ENCODE results near the gene ZBTB37.

The ZBTB37 gene

GRCh38 chr1:173863224-173864161, 4.7 kb upstream of the ZBTB37 start:
- Histone ChIP-seq H3K4me3 (ENCODE audit: low read depth, low read length, poor library complexity, severe bottlenecking) (no peak overlapping the region), H3K36me3 (ENCODE audit: insufficient read depth, low read length) (peaks cover 71% of the 10 kb centered on the region), H4K20me1 (ENCODE audit: insufficient read depth, low read length) (no peaks in the 10 kb centered on the region), H2AFZ (ENCODE audit: low read length) (no peak overlapping the region), H3K9ac (ENCODE audit: low read length) (no peak overlapping the region), H3F3A (ENCODE audit: insufficient read depth, low read length) (peaks cover 37% of the 10 kb centered on the region; the same call in 1 of the 2 replicates), H3K27me3 (ENCODE audit: insufficient read depth, low read length) (no peaks in the 10 kb centered on the region), H3K4me2 (ENCODE audit: low read length) (peak overlapping the region; percentile 89), H3K79me2 (ENCODE audit: insufficient read depth, low read length) (peaks cover 21% of the 10 kb centered on the region), H3K27ac (ENCODE audit: low read depth, low read length, poor library complexity, severe bottlenecking) (peak overlapping the region; percentile 85), H3K4me1 (ENCODE audit: insufficient read depth, low read length, severe bottlenecking) (peaks cover 38% of the 10 kb centered on the region), H3K9me2 (ENCODE audit: low read depth, low read length) (no peaks in the 10 kb centered on the region), H3K9me3 (ENCODE audit: low read length) (no peaks in the 10 kb centered on the region)
- TF ChIP-seq, protein P1, sequence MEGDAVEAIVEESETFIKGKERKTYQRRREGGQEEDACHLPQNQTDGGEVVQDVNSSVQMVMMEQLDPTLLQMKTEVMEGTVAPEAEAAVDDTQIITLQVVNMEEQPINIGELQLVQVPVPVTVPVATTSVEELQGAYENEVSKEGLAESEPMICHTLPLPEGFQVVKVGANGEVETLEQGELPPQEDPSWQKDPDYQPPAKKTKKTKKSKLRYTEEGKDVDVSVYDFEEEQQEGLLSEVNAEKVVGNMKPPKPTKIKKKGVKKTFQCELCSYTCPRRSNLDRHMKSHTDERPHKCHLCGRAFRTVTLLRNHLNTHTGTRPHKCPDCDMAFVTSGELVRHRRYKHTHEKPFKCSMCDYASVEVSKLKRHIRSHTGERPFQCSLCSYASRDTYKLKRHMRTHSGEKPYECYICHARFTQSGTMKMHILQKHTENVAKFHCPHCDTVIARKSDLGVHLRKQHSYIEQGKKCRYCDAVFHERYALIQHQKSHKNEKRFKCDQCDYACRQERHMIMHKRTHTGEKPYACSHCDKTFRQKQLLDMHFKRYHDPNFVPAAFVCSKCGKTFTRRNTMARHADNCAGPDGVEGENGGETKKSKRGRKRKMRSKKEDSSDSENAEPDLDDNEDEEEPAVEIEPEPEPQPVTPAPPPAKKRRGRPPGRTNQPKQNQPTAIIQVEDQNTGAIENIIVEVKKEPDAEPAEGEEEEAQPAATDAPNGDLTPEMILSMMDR (IDR thresholded peaks at IDR 0.05; ENCODE audit: low read length), result no peak
- TF ChIP-seq EZH2 (IDR thresholded peaks at IDR 0.05; ENCODE audit: borderline replicate concordance, low read length), result no peak

- Histone ChIP-seq H3K36me3 (ENCODE audit: insufficient read depth, low read length) (peaks cover 71% of the 10 kb centered on the region), H3K4me2 (ENCODE audit: low read length) (peak overlapping the region; percentile 89), H3F3A (ENCODE audit: insufficient read depth, low read length) (peaks cover 41% of the 10 kb centered on the region; the same call in 1 of the 2 replicates), H3K9me3 (ENCODE audit: low read length) (no peaks in the 10 kb centered on the region), H3K79me2 (ENCODE audit: insufficient read depth, low read length) (peaks cover 21% of the 10 kb centered on the region), H2AFZ (ENCODE audit: low read length) (no peak overlapping the region), H3K9me2 (ENCODE audit: low read depth, low read length) (no peaks in the 10 kb centered on the region), H4K20me1 (ENCODE audit: insufficient read depth, low read length) (no peaks in the 10 kb centered on the region), H3K4me3 (ENCODE audit: low read depth, low read length, poor library complexity, severe bottlenecking) (peak overlapping the region; percentile 90), H3K9ac (ENCODE audit: low read length) (no peak overlapping the region; the same call in 1 of the 2 replicates), H3K4me1 (ENCODE audit: insufficient read depth, low read length, severe bottlenecking) (peaks cover 45% of the 10 kb centered on the region), H3K27ac (ENCODE audit: low read depth, low read length, poor library complexity, severe bottlenecking) (peak overlapping the region; percentile 85), H3K27me3 (ENCODE audit: insufficient read depth, low read length) (no peaks in the 10 kb centered on the region)
- TF ChIP-seq EZH2 (IDR thresholded peaks at IDR 0.05; ENCODE audit: borderline replicate concordance, low read length), result no peak
- TF ChIP-seq, protein P1 (IDR thresholded peaks at IDR 0.05; ENCODE audit: low read length), result no peak
Measured at GRCh38 chr1:173864179-173864867, 3.9 kb upstream of the ZBTB37 start.

GRCh38 chr1:173865468-173866164, 2.6 kb upstream of the ZBTB37 start:
- peaks cover 64% of the 10 kb centered on the region for H3K36me3 ChIP-seq (ENCODE audit: insufficient read depth, low read length)

More at GRCh38 chr1:173865468-173866164, 2.6 kb upstream of the ZBTB37 start:
- no peaks in the 10 kb centered on the region for H3K9me3 ChIP-seq (ENCODE audit: low read length)
- no peak overlapping the region for H2AFZ ChIP-seq (ENCODE audit: low read length)
- H3K27me3 ChIP-seq (ENCODE audit: insufficient read depth, low read length), result no peaks in the 10 kb centered on the region
- H4K20me1 ChIP-seq (ENCODE audit: insufficient read depth, low read length), result no peaks in the 10 kb centered on the region
- H3K4me3 ChIP-seq (ENCODE audit: low read depth, low read length, poor library complexity, severe bottlenecking), result peak overlapping the region; percentile 90
- no peaks in the 10 kb centered on the region for H3K9me2 ChIP-seq (ENCODE audit: low read depth, low read length)
- peaks cover 58% of the 10 kb centered on the region for H3K4me1 ChIP-seq (ENCODE audit: insufficient read depth, low read length, severe bottlenecking)
- peaks cover 21% of the 10 kb centered on the region for H3K79me2 ChIP-seq (ENCODE audit: insufficient read depth, low read length)
- H3K9ac ChIP-seq (ENCODE audit: low read length), result peak overlapping the region; percentile 87
- no peak for TF ChIP-seq EZH2 (IDR thresholded peaks at IDR 0.05; ENCODE audit: borderline replicate concordance, low read length)
- TF ChIP-seq, protein P1 (IDR thresholded peaks at IDR 0.05; ENCODE audit: low read length), result no peak
- peak overlapping the region; percentile 89 for H3K4me2 ChIP-seq (ENCODE audit: low read length)
- H3K27ac ChIP-seq (ENCODE audit: low read depth, low read length, poor library complexity, severe bottlenecking), result peak overlapping the region; percentile 85
- peaks cover 44% of the 10 kb centered on the region; the same call in 1 of the 2 replicates for H3F3A ChIP-seq (ENCODE audit: insufficient read depth, low read length)

Data from OCI-LY1 (cell line).